Measurements from ENCODE around the gene KRTAP9-6. TPM values are rescaled to one million over a fixed set of nuclear protein-coding genes. Genes with fewer than 3 reads are reported as not detected.

KRTAP9-6 gene, protein sequence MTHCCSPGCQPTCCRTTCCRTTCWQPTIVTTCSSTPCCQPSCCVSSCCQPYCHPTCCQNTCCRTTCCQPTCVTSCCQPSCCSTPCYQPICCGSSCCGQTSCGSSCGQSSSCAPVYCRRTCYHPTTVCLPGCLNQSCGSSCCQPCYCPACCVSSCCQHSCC
- polyA plus RNA-seq (not detected in 2 replicates), polyA minus RNA-seq (not detected in 2 replicates)

DNA sequence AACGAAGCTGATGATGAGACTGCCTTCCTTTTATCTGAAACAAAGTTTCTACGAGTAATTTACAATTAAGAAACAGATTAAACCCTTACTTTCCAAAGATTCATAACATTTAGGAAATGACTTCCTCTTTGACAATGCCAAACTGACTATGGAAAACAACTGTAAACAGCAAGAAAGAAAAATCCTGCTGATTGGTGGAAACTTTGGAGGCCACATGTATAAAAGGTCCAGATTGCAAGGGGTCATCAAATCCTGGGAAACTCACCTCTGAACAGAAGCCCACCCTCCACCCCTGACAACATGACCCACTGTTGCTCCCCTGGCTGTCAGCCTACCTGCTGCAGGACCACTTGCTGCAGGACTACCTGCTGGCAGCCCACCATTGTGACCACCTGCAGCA, at the start of gene KRTAP9-6:
TSS of gene KRTAP9-6 (plus strand) at position 301 of the 400 bp plus-strand sequence. CDS start at position 301, 0 bp downstream.
- no peaks in the 10 kb centered on the region for H3K36me3 ChIP-seq (ENCODE audit: insufficient read depth, low read length)
- no peak within 1 kb of the TSS for H3K4me3 ChIP-seq (ENCODE audit: low read length)
- no peaks in the 10 kb centered on the region for H3K9me2 ChIP-seq (ENCODE audit: insufficient read depth, low read length)
- H3K9ac ChIP-seq (ENCODE audit: low read length), result no peak within 1 kb of the TSS
- TF ChIP-seq TAF1 (IDR thresholded peaks at IDR 0.05; ENCODE audit: low read depth) (no peak), EP300 (conservative IDR thresholded peaks at IDR 0.05; ENCODE audit: poor library complexity, severe bottlenecking) (no peak), EZH2 (IDR thresholded peaks at IDR 0.05; ENCODE audit: borderline replicate concordance, insufficient read depth, low read length, poor library complexity, severe bottlenecking) (no peak), RAD21 (conservative IDR thresholded peaks at IDR 0.05) (no peak), POLR2AphosphoS5 (IDR thresholded peaks at IDR 0.05) (no peak), MXI1 (conservative IDR thresholded peaks at IDR 0.05; ENCODE audit: poor library complexity, severe bottlenecking) (no peak), SMC3 (conservative IDR thresholded peaks at IDR 0.05; ENCODE audit: poor library complexity) (no peak)
- TF ChIP-seq, protein P1, sequence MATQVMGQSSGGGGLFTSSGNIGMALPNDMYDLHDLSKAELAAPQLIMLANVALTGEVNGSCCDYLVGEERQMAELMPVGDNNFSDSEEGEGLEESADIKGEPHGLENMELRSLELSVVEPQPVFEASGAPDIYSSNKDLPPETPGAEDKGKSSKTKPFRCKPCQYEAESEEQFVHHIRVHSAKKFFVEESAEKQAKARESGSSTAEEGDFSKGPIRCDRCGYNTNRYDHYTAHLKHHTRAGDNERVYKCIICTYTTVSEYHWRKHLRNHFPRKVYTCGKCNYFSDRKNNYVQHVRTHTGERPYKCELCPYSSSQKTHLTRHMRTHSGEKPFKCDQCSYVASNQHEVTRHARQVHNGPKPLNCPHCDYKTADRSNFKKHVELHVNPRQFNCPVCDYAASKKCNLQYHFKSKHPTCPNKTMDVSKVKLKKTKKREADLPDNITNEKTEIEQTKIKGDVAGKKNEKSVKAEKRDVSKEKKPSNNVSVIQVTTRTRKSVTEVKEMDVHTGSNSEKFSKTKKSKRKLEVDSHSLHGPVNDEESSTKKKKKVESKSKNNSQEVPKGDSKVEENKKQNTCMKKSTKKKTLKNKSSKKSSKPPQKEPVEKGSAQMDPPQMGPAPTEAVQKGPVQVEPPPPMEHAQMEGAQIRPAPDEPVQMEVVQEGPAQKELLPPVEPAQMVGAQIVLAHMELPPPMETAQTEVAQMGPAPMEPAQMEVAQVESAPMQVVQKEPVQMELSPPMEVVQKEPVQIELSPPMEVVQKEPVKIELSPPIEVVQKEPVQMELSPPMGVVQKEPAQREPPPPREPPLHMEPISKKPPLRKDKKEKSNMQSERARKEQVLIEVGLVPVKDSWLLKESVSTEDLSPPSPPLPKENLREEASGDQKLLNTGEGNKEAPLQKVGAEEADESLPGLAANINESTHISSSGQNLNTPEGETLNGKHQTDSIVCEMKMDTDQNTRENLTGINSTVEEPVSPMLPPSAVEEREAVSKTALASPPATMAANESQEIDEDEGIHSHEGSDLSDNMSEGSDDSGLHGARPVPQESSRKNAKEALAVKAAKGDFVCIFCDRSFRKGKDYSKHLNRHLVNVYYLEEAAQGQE (IDR thresholded peaks at IDR 0.05; ENCODE audit: borderline replicate concordance), result no peak
- TF ChIP-seq, protein P2, sequence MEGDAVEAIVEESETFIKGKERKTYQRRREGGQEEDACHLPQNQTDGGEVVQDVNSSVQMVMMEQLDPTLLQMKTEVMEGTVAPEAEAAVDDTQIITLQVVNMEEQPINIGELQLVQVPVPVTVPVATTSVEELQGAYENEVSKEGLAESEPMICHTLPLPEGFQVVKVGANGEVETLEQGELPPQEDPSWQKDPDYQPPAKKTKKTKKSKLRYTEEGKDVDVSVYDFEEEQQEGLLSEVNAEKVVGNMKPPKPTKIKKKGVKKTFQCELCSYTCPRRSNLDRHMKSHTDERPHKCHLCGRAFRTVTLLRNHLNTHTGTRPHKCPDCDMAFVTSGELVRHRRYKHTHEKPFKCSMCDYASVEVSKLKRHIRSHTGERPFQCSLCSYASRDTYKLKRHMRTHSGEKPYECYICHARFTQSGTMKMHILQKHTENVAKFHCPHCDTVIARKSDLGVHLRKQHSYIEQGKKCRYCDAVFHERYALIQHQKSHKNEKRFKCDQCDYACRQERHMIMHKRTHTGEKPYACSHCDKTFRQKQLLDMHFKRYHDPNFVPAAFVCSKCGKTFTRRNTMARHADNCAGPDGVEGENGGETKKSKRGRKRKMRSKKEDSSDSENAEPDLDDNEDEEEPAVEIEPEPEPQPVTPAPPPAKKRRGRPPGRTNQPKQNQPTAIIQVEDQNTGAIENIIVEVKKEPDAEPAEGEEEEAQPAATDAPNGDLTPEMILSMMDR (IDR thresholded peaks at IDR 0.05; ENCODE audit: poor library complexity, severe bottlenecking), result no peak
- no peaks in the 10 kb centered on the region for H3F3A ChIP-seq (ENCODE audit: insufficient read depth, low read length, poor library complexity, severe bottlenecking)
- no peak within 1 kb of the TSS for H3K4me2 ChIP-seq (ENCODE audit: low read length)
- H3K27ac ChIP-seq (ENCODE audit: low read length), result no peak within 1 kb of the TSS
- H3K79me2 ChIP-seq (replicated peaks; ENCODE audit: insufficient read depth, low read length), result no peaks in the 10 kb centered on the region
- no peaks in the 10 kb centered on the region for H3K27me3 ChIP-seq (ENCODE audit: insufficient read depth, low read depth, low read length)
- no peak within 1 kb of the TSS for H2AFZ ChIP-seq (ENCODE audit: low read depth, low read length)
- no peaks in the 10 kb centered on the region for H3K9me3 ChIP-seq (ENCODE audit: low read length)
- H4K20me1 ChIP-seq (ENCODE audit: insufficient read depth), result no peaks in the 10 kb centered on the region

DNA sequence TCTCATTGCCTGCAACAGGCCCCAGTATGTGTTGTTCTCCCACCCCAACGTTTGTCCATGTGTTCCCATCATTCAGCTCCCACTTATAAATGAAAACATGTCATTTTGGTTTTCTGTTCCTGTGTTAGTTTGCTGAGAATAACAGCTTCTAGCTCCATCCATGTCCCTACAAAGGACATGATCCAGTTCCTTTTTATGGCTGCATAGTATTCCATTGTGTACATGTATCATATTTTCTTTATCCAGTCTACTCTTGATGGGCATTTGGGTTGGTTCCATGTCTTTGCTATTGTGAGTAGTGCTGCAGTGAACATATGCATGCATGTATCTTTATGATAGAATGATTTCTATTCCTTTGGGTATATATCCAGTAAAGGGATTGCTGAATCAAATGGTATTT, 49.5 kb upstream of the KRTAP9-6 start:
- Histone ChIP-seq H3K36me3 (ENCODE audit: insufficient read depth, low read length) (no peaks in the 10 kb centered on the region), H3K27me3 (ENCODE audit: insufficient read depth, low read depth, low read length) (no peaks in the 10 kb centered on the region), H3K79me2 (replicated peaks; ENCODE audit: insufficient read depth, low read length) (no peaks in the 10 kb centered on the region), H4K20me1 (ENCODE audit: insufficient read depth) (no peaks in the 10 kb centered on the region), H3K4me2 (ENCODE audit: low read length) (no peak overlapping the region), H3K4me3 (ENCODE audit: low read length) (no peak overlapping the region), H2AFZ (ENCODE audit: low read depth, low read length) (no peak overlapping the region), H3K9me2 (ENCODE audit: insufficient read depth, low read length) (no peaks in the 10 kb centered on the region), H3K9ac (ENCODE audit: low read length) (no peak overlapping the region), H3K9me3 (ENCODE audit: low read length) (no peaks in the 10 kb centered on the region), H3F3A (ENCODE audit: insufficient read depth, low read length, poor library complexity, severe bottlenecking) (no peaks in the 10 kb centered on the region), H3K27ac (ENCODE audit: low read length) (no peak overlapping the region)
- TF ChIP-seq TAF1 (IDR thresholded peaks at IDR 0.05; ENCODE audit: low read depth) (no peak), MXI1 (conservative IDR thresholded peaks at IDR 0.05; ENCODE audit: poor library complexity, severe bottlenecking) (no peak)

Measured in neural cell (in vitro differentiated cells).